Activated CD4-positive, alpha-beta memory T cell treated with anti-CD3 and anti-CD28 coated beads, Interleukin-2, amount 10 ng/mL, durations not matched to agents 7 days and 5 days (primary cell): ENCODE measurements around the gene ST3GAL2. TPM values are rescaled to one million over a fixed set of nuclear protein-coding genes. Genes with fewer than 3 reads are reported as not detected.
"Not testable (repeated sequence)": the region's sequence is repeated elsewhere in the genome, so short reads cannot be mapped to it uniquely, and the experiment has no call there.

Experiments used
- CTCF ChIA-PET: fragments of 350-600 bp; sonication (Branson Sonifier 250); formaldehyde crosslinking; loops from one replicate; lab custom pipeline; 2021; ENCODE audit warnings: antibody characterized with exemption, inconsistent platforms; lab: Charles Lee
- POLR2A ChIA-PET: fragments of 350-600 bp; sonication (Branson Sonifier 250); formaldehyde crosslinking; loops from one replicate; lab custom pipeline; 2021; ENCODE audit warnings: antibody characterized with exemption; lab: Charles Lee
- DNase-seq: peaks from one replicate; pipeline ENCODE4 v3.0.0-alpha.2; 2020
- H3K27ac Mint-ChIP-seq: one replicate; pipeline ENCODE4 v1.8.0; 2021; ENCODE audit warnings: mild to moderate bottlenecking, mixed read lengths
- H3K27me3 Mint-ChIP-seq: one replicate; pipeline ENCODE4 v1.8.0; 2021; ENCODE audit warnings: mixed read lengths
- H3K36me3 Mint-ChIP-seq: one replicate; pipeline ENCODE4 v1.8.0; 2021; ENCODE audit warnings: low read depth, mixed read lengths
- H3K4me1 Mint-ChIP-seq: one replicate; pipeline ENCODE4 v1.8.0; 2021; ENCODE audit warnings: mixed read lengths
- H3K4me3 Mint-ChIP-seq: one replicate; pipeline ENCODE4 v1.8.0; 2021; ENCODE audit warnings: mild to moderate bottlenecking, mixed read lengths
- H3K9me3 Mint-ChIP-seq: one replicate; pipeline ENCODE4 v1.8.0; 2021; ENCODE audit warnings: mixed read lengths
- total RNA-seq, 2 experiments: library from RNA; stranded (reverse); gene quantifications; one replicate each; pipeline ENCODE4 v1.2.3, GENCODE V29; 2021

ST3GAL2 gene
- total RNA-seq, 2 experiments from 2014 or later = 21.6 to 22.7 TPM

- no peaks in the 10 kb centered on the region for H3K27me3 Mint-ChIP-seq
- H3K4me3 Mint-ChIP-seq = no peak overlapping the region
- CTCF ChIA-PET = interaction anchor here (1.0 kb wide), 1 partner anchor 13 kb away, joined by 3 read pairs; no protein-coding TSS in a partner anchor
- no peak for DNase-seq
- H3K36me3 Mint-ChIP-seq = peaks cover 3% of the 10 kb centered on the region
- H3K9me3 Mint-ChIP-seq = no peaks in the 10 kb centered on the region
- POLR2A ChIA-PET = no interaction called here
- H3K27ac Mint-ChIP-seq = no peak overlapping the region
- peaks cover 8% of the 10 kb centered on the region for H3K4me1 Mint-ChIP-seq
Measured at GRCh38 chr16:70398177-70398743, 40.6 kb downstream of the ST3GAL2 start.

GRCh38 chr16:70396246-70396904, 42.5 kb downstream of the ST3GAL2 start:
- H3K27ac Mint-ChIP-seq = no peak overlapping the region
- POLR2A ChIA-PET = interaction anchor here (1.3 kb wide), 1 partner anchor 15 kb away, joined by 5 read pairs; no protein-coding TSS in a partner anchor

GRCh38 chr16:70395345-70395901, 43.5 kb downstream of the ST3GAL2 start:
- ChIA-PET POLR2A (interaction anchor here (1.1 to 7.1 kb wide), 4 partner anchors 14 to 129 kb away, joined by 4 to 46 read pairs (median 4); partner anchors contain the start of gene DDX19A), CTCF (interaction anchor here (0.7 to 1.7 kb wide), 4 partner anchors 8 to 917 kb away, joined by 3 to 4 read pairs (median 3); no protein-coding TSS in a partner anchor)
- Mint-ChIP-seq H3K27me3 (no peaks in the 10 kb centered on the region), H3K4me3 (no peak overlapping the region), H3K4me1 (peaks cover 6% of the 10 kb centered on the region), H3K36me3 (no peaks in the 10 kb centered on the region), H3K9me3 (no peaks in the 10 kb centered on the region), H3K27ac (no peak overlapping the region)
- DNase-seq = peak; percentile 68

More at GRCh38 chr16:70396246-70396904, 42.5 kb downstream of the ST3GAL2 start:
- CTCF ChIA-PET = interaction anchor here (0.7 to 1.3 kb wide), 4 partner anchors 14 to 918 kb away, joined by 3 read pairs; no protein-coding TSS in a partner anchor
- H3K9me3 Mint-ChIP-seq = no peaks in the 10 kb centered on the region
- H3K4me3 Mint-ChIP-seq = no peak overlapping the region
- peaks cover under 1% of the 10 kb centered on the region for H3K4me1 Mint-ChIP-seq
- no peak for DNase-seq
- H3K27me3 Mint-ChIP-seq = no peaks in the 10 kb centered on the region
- no peaks in the 10 kb centered on the region for H3K36me3 Mint-ChIP-seq

GRCh38 chr16:70394853-70395252, 44.0 kb downstream of the ST3GAL2 start:
- POLR2A ChIA-PET = interaction anchor here (1.1 to 7.1 kb wide), 3 partner anchors 14 to 130 kb away, joined by 4 to 46 read pairs (median 4); partner anchors contain the start of gene DDX19A

GRCh38 chr16:70393662-70394061, 45.2 kb downstream of the ST3GAL2 start:
- H3K4me1 Mint-ChIP-seq = peaks cover 6% of the 10 kb centered on the region
- H3K27ac Mint-ChIP-seq = no peak overlapping the region
- H3K36me3 Mint-ChIP-seq = no peaks in the 10 kb centered on the region
- DNase-seq = no peak
- H3K27me3 Mint-ChIP-seq = no peaks in the 10 kb centered on the region
- H3K4me3 Mint-ChIP-seq = no peak overlapping the region
- no peaks in the 10 kb centered on the region for H3K9me3 Mint-ChIP-seq
- ChIA-PET POLR2A (interaction anchor here (1.4 to 7.1 kb wide), 3 partner anchors 9 to 47 kb away, joined by 3 to 46 read pairs (median 4); partner anchors contain the start of gene DDX19A), CTCF (interaction anchor here (0.6 to 4.3 kb wide), 8 partner anchors 9 to 259 kb away, joined by 3 to 19 read pairs (median 4); no protein-coding TSS in a partner anchor)

More at GRCh38 chr16:70394853-70395252, 44.0 kb downstream of the ST3GAL2 start:
- CTCF ChIA-PET = interaction anchor here (0.6 to 4.3 kb wide), 8 partner anchors 9 to 258 kb away, joined by 3 to 19 read pairs (median 3); no protein-coding TSS in a partner anchor
- no peak overlapping the region for H3K27ac Mint-ChIP-seq
- no peaks in the 10 kb centered on the region for H3K36me3 Mint-ChIP-seq
- H3K4me3 Mint-ChIP-seq = no peak overlapping the region
- no peaks in the 10 kb centered on the region for H3K27me3 Mint-ChIP-seq
- no peaks in the 10 kb centered on the region for H3K9me3 Mint-ChIP-seq
- peaks cover 6% of the 10 kb centered on the region for H3K4me1 Mint-ChIP-seq
- DNase-seq = no peak

GRCh38 chr16:70392606-70393005, 46.3 kb downstream of the ST3GAL2 start:
- H3K27ac Mint-ChIP-seq = no peak overlapping the region
- peaks cover 6% of the 10 kb centered on the region for H3K36me3 Mint-ChIP-seq
- ChIA-PET CTCF (interaction anchor here (4.3 kb wide), 1 partner anchor 12 kb away, joined by 19 read pairs; no protein-coding TSS in a partner anchor), POLR2A (interaction anchor here (1.6 to 7.1 kb wide), 2 partner anchors 11 kb away, joined by 4 to 46 read pairs; no protein-coding TSS in a partner anchor)
- peaks cover 6% of the 10 kb centered on the region for H3K4me1 Mint-ChIP-seq
- H3K4me3 Mint-ChIP-seq = no peak overlapping the region
- DNase-seq = no peak
- no peaks in the 10 kb centered on the region for H3K9me3 Mint-ChIP-seq
- no peaks in the 10 kb centered on the region for H3K27me3 Mint-ChIP-seq

- Mint-ChIP-seq H3K9me3 (no peaks in the 10 kb centered on the region), H3K27me3 (no peaks in the 10 kb centered on the region), H3K27ac (no peak overlapping the region), H3K4me1 (peaks cover 6% of the 10 kb centered on the region), H3K36me3 (peaks cover 6% of the 10 kb centered on the region), H3K4me3 (no peak overlapping the region)
- ChIA-PET CTCF (interaction anchor here (1.1 to 4.3 kb wide), 2 partner anchors 8 to 11 kb away, joined by 4 to 19 read pairs; no protein-coding TSS in a partner anchor), POLR2A (interaction anchor here (1.1 to 7.1 kb wide), 3 partner anchors 11 to 45 kb away, joined by 4 to 46 read pairs (median 4); partner anchors contain the start of gene DDX19A)
- no peak for DNase-seq
Measured at GRCh38 chr16:70391881-70392481, 46.9 kb downstream of the ST3GAL2 start.

GRCh38 chr16:70391446-70391845, 47.5 kb downstream of the ST3GAL2 start:
- Mint-ChIP-seq H3K27me3 (no peaks in the 10 kb centered on the region), H3K36me3 (peaks cover 6% of the 10 kb centered on the region), H3K4me1 (peaks cover 6% of the 10 kb centered on the region), H3K9me3 (no peaks in the 10 kb centered on the region), H3K4me3 (no peak overlapping the region), H3K27ac (peak overlapping the region; percentile 31)
- CTCF ChIA-PET = interaction anchor here (1.1 to 4.3 kb wide), 2 partner anchors 9 to 11 kb away, joined by 4 to 19 read pairs; no protein-coding TSS in a partner anchor
- no peak for DNase-seq
- POLR2A ChIA-PET = interaction anchor here (1.1 to 7.1 kb wide), 2 partner anchors 10 to 45 kb away, joined by 4 to 46 read pairs; partner anchors contain the start of gene DDX19A

- POLR2A ChIA-PET = interaction anchor here (1.1 to 7.1 kb wide), 2 partner anchors 10 to 44 kb away, joined by 4 to 46 read pairs; partner anchors contain the start of gene DDX19A
- Mint-ChIP-seq H3K9me3 (no peaks in the 10 kb centered on the region), H3K27me3 (no peaks in the 10 kb centered on the region), H3K4me1 (peaks cover 6% of the 10 kb centered on the region), H3K27ac (no peak overlapping the region), H3K4me3 (no peak overlapping the region), H3K36me3 (peaks cover 6% of the 10 kb centered on the region)
- CTCF ChIA-PET = interaction anchor here (0.6 to 4.3 kb wide), 3 partner anchors 9 to 10 kb away, joined by 3 to 19 read pairs (median 4); no protein-coding TSS in a partner anchor
- DNase-seq = no peak
Measured at GRCh38 chr16:70390774-70391173, 48.1 kb downstream of the ST3GAL2 start.

- H3K27me3 Mint-ChIP-seq = no peaks in the 10 kb centered on the region
- peaks cover 6% of the 10 kb centered on the region for H3K4me1 Mint-ChIP-seq
- no peak overlapping the region for H3K4me3 Mint-ChIP-seq
- CTCF ChIA-PET = interaction anchor here (0.7 kb wide), 1 partner anchor 137 kb away, joined by 4 read pairs; no protein-coding TSS in a partner anchor
- H3K27ac Mint-ChIP-seq = no peak overlapping the region
- DNase-seq = no peak
- POLR2A ChIA-PET = interaction anchor here (7.1 kb wide), 1 partner anchor 7 kb away, joined by 46 read pairs; no protein-coding TSS in a partner anchor
- H3K9me3 Mint-ChIP-seq = no peaks in the 10 kb centered on the region
- peaks cover 10% of the 10 kb centered on the region for H3K36me3 Mint-ChIP-seq
Measured at GRCh38 chr16:70388006-70388680, 50.8 kb downstream of the ST3GAL2 start.

GRCh38 chr16:70386289-70386986, 52.5 kb downstream of the ST3GAL2 start:
- H3K9me3 Mint-ChIP-seq, CTCF ChIA-PET, H3K4me3 Mint-ChIP-seq, H3K27ac Mint-ChIP-seq, DNase-seq, H3K27me3 Mint-ChIP-seq: not testable (repeated sequence)
- Mint-ChIP-seq H3K4me1 (peaks cover 13% of the 10 kb centered on the region), H3K36me3 (peaks cover 13% of the 10 kb centered on the region)
- POLR2A ChIA-PET = interaction anchor here (1.1 to 1.2 kb wide), 2 partner anchors 13 to 40 kb away, joined by 3 read pairs; partner anchors contain the start of gene DDX19A
